ENCODE results near the gene CAND2.
"Not testable (repeated sequence)": the region's sequence is repeated elsewhere in the genome, so short reads cannot be mapped to it uniquely, and the experiment has no call there.

The CAND2 gene

DNA sequence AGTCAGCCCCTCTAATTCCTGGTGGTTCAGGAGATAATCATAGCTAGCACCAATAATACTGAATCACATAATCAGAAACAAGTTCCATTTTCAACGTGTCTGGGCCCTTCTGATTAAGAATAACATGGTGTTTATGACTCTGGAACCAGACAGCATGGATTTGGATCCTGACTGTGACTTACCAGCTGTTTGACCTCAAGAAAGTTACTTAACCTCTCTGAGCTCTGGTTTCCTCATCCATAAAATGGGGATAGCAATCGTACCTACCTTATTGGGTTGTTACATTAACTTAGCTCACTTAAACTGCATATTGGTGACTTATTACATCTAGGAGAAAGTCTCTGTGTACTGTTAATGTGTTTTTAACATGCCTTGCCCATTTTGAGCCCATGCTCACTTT is 26.7 kb upstream of the CAND2 start:
- DNase-seq (ENCODE audit: low spot score) (no peak), FAIRE-seq (no peak)

DNA sequence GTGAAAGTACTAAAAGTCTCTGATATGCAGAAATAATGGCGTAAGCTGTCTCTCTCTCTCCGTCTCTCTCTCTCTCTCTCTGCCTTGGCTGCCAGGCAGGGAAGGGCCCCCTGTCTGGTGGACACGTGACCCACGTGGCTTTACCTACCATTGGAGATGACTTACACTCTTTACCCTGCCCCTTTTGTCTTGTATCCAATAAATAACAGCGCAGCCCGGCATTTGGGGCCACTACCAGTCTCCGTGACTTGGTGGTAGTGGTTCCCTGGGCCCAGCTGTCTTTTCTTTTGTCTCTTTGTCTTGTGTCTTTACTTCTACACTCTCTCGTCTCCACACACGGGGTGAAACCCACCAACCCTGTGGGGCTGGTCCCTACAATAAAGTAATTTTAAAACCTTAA is 25.2 kb upstream of the CAND2 start:
- no peak for DNase-seq (ENCODE audit: low spot score)
- FAIRE-seq = no peak

DNA sequence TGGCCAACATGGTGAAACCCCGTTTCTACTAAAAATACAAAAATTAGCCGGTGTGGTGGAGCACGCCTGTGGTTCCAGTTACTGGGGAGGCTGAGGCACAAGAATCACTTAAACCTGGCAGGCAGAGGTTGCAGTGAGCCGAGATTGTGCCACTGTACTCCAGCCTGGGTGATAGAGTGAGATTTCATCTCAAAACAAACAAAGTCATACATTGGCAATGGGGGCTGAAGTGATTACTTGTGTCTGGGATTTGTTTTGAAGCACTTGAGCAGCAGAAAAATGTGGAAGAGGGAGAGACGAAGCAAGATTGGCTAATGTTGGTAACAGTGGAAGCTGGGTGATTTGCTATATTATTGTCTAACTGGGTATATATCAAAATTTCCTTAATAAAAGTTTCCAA is 24.0 kb upstream of the CAND2 start:
- FAIRE-seq = no peak
- no peak for DNase-seq (ENCODE audit: low spot score)

DNA sequence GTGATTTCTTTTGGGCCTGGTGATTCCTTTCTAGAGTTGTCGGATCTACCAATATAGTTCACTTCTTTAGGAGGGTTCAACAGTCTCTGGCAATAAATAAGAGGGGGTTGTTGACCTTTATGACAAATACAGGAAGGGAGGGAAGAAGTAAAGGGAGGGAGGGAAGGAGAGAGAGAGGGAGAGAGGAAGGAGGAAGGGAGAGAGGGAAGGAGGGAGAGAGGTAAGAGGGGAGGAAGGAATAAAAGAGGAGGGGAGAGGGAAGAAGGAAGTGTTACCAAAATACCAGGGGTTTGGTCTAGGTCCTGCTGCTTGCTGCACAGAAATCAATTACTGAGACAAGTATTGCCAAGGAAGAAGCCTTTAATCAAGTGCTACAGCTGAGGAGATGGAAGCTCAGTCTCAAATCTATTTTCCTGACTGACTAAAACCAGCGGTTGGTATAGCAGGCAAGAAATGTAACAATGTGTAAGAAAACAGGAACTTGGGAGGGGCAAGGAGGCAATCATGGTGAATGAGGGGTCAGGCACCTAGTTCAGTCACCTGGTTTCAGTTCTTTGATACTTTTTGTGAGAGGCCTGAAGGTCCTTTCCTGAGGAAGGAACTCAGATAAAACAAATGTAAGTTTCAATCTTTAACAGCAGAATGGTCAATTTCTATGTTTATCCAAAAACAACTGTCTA is 23.3 kb upstream of the CAND2 start:
- DNase-seq (ENCODE audit: low spot score) (no peak), FAIRE-seq (no peak)

DNA sequence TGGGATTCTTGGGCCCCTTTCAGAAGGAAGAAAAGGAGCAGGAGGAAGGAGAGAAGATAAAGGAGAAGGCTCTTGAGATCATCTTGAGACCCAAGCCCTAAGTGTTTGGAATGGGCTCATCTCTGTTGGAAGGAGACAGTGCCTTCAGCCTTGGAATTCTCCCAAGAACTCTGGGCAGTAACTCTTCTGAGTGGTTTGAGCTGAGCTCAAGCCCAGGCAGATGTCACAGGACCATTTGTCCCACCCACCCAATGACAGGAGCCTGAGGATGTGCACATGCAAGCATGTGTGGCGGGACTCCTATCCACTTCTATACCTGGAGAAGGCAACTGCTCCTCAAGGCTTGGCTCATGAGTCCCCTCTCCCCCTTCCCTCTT is 22.8 kb upstream of the CAND2 start:
- no peak for DNase-seq (ENCODE audit: low spot score)
- no peak for FAIRE-seq

DNA sequence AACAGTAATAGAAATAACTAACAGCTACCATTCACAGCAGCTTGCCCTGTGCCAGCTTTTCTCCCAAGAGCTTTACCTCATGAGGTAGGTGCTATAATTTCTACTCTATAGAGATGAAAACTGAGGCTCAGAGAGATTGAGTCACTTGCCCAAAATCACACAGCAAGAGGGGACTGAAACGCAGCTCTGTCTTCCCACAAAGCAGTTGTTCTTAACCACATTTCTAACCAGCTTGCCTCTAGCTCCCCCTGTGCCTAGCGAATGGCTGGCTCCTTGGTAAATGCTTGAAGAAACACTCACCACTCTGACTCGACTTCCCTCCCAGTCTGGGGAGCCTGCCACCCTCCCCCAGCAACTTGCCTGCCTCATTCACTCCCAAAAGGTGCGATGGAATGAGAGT is 21.9 kb upstream of the CAND2 start:
- DNase-seq (ENCODE audit: low spot score) (no peak), FAIRE-seq (no peak)

DNA sequence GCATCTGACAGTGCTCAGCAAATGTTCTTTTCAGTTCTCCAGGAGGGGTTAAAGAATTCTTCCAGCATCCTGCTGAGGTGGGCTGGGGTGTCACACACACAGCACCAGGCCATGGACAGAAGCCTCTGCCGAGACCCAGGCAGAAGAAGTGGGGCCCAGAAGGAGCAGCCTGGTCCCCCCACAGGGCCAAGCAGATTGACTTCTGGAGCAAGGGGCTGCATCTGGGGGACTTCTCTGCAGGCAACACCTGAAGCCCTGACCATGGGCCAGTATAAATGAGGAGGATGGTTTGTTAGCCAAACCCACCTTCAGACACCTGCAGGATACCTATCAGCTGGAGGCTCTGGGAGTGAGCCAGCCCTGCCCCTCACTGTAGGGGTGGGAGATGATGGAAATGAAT is 21.3 kb upstream of the CAND2 start:
- DNase-seq (ENCODE audit: low spot score) (no peak), FAIRE-seq (no peak)

DNA sequence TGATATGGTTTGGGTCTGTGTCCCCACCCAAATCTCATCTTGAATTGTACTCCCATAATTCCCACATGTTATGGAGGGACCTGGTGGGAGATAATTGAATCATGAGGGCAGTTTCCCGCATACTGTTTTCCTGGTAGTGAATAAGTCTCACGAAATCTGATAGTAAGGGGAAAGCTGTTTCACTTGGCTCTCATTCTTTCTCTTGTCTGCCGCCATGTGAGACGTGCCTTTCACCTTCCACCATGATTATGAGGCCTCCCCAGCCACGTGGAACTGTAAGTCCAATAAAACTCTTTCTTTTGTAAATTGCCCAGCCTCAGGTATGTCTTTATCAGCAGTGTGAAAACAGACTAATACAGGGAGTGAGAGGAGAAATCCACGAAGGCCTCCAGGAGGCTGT is 20.5 kb upstream of the CAND2 start:
- not testable (repeated sequence) for FAIRE-seq; DNase-seq (ENCODE audit: low spot score)

DNA sequence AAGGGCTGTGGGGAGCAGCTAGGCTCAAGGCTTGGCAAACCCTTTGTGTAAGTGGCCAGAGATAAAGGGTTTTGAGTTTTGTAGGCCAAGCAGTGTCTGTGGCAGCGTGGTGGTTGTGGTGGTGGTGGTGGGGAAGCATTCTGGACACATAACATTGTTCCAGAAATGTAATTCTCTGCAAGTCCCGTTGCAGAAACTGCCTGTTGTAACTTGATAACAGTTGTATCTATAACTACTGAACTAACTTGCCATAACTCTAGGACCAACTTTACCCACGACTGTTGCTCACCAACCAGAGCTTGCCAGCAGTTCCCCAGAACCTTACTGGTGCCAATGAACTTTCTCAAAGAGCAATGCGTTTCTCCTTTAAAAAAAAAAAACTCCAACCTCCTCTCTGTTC is 19.3 kb upstream of the CAND2 start:
- FAIRE-seq = no peak
- DNase-seq (ENCODE audit: low spot score) = no peak

DNA sequence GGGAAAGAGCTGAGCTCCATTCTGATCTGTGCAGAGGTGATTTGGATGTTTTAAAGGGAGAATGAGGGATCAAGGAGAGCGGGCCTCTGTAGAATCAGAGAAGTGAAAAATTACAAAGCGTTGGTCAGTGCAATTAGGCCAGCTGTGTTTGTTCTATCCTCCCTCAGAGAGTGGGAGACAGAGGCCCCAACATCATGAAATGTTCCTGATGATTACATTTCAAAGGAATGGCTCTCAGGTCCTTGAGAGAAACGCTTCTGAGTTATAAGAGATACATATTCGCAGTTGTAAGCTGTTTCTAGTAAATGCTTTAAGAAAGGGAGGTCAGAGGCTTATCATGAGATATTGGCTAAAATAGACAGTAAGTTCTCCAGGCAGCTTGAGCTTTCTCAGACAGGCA is 15.7 kb upstream of the CAND2 start:
- DNase-seq (ENCODE audit: low spot score) (no peak), FAIRE-seq (no peak)

DNA sequence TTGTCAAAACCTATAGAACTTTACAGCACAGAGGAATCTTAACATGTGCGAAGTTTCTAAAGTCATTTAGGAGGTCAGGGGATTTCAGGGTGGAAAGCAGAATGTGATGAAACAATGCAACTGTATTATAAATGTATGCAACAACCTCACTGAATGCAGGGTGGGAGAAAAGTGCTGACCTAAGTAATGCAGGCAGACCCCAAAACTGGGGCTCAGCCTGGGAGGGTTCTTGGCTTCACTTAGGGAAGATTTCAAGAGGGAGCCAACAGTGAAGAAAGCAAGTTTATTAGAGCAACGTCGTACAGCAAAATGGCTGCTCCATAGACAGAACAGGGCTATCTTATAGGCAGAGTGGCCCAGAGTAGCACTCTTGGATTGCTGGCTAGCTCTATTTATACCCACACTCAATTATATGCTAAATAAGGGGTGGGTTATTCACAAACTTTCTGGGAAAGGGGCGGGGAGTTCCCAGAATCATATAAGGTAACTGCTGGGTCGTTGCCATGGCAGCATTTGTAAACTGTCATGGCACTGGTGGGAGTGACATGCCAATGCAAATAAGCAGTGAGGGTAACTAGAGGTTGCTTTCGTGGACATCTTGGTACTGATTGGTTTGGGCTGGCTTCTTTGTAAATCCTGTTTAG is 14.2 kb upstream of the CAND2 start:
- no peak for FAIRE-seq
- no peak for DNase-seq (ENCODE audit: low spot score)

DNA sequence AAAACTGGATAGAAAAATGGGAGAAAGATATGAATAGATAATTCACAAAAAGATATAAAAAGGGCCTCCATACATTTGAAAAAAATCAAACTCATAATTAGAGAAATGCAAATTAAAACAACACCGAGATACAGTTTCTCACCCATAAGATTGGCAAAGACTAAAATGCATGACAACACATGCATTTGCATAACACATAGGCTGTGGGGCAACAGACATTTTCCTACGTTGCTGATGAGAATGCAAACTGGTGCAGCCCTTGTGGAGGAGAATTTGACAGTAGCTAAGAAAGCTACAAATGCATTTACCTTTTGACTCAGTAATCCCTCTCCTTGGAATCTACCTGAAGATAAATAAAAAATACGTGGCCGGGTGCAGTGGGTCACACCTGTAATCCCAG is 11.4 kb upstream of the CAND2 start:
- no peak for FAIRE-seq
- DNase-seq (ENCODE audit: low spot score) = no peak

DNA sequence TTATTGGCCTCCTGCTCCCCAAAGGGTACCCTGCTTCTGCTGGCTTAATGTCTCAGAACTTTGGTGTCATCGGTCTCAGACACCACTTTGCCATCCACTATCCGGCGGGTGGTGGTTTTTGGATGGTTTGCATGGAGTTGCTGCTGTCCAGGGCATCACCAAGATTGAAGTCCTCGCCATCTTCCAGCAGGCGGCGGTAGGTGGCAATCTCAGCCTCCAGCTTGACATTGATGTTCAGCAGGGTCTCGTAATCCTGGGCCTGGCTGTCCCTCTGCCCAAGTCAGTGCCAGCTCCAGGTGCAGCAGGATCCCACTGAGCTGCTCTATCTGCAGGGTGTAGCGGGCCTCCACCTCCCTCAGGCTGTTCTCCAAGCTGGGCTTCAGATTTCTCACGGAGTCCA is 9.1 kb upstream of the CAND2 start:
- DNase-seq (ENCODE audit: low spot score); FAIRE-seq: not testable (repeated sequence)

DNA sequence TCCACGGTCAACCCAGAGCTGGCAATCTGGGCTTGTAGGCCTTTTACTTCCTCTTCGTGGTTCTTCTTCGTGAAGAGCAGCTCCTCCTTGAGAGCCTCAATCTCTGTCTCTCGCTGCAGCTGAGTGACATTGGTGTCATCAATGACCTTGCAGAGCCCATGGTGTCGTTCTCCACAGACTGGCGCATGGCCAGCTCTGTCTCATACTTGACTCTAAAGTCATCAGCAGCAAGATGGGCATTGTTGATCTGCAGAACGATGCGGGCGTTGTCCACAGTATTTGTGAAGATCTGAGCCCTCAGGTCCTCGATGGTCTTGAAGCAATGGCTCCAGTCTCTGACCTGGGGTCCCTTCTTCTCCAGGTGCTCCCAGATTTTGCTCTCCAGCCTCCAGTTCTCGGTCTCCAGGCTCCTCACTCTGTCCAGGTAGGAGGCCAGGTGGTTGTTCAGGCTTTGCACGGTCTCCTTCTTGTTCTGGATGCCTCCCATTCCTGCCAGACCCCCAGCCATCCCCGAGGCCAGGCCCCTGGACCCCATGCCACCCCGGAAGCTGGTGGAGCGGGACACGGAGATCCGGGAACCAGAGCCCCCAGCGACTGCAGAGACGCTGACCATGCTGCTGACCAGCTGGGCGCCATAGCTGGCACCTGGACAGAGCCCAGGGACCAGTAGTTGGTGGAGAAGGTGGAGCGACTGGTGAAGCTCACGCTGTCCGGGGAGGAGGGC is 8.4 kb upstream of the CAND2 start:
- DNase-seq (ENCODE audit: low spot score); FAIRE-seq: not testable (repeated sequence)

DNA sequence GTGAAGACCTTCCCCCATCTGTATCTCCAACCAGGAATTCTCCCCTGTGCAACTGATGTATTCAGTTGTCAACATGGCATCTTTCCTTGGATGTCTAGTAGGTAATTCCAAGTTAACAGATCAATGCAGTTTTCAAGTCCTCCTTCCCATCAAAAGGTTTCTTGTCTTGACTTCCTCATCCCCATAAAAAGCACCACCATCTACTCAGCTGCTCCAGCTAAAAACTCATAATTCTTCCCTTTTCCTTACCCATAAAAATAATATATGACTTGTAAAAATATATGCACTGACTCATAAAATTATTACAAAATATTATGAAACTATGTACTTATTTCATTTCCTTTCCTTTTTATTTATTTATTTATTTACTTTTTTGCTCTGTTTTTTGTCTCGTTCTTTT is 5.0 kb upstream of the CAND2 start:
- FAIRE-seq = no peak

DNA sequence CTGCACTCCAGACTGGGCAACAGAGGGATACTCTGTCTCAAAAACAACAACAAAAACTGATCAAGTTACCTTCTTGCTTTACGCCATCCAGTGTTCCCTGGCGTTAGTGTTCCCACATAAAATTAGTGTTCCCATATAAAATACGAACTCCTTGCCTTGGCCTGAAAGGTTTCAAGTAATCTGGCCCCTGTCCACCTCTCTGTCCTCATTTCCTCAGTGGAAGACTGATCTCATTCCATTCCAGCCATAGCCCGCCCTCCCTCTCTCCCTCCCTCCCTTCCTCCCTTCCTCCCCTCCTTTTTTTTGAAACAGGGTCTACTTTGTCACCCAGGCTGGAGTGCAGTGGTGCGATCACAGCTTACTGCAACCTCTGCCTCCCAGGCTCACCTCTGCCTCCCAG is 2.8 kb upstream of the CAND2 start:
- FAIRE-seq = no peak
- no peak for DNase-seq (ENCODE audit: low spot score)

More for the DNA sequence above, 5.0 kb upstream of the CAND2 start:
- DNase-seq (ENCODE audit: low spot score) = no peak

DNA sequence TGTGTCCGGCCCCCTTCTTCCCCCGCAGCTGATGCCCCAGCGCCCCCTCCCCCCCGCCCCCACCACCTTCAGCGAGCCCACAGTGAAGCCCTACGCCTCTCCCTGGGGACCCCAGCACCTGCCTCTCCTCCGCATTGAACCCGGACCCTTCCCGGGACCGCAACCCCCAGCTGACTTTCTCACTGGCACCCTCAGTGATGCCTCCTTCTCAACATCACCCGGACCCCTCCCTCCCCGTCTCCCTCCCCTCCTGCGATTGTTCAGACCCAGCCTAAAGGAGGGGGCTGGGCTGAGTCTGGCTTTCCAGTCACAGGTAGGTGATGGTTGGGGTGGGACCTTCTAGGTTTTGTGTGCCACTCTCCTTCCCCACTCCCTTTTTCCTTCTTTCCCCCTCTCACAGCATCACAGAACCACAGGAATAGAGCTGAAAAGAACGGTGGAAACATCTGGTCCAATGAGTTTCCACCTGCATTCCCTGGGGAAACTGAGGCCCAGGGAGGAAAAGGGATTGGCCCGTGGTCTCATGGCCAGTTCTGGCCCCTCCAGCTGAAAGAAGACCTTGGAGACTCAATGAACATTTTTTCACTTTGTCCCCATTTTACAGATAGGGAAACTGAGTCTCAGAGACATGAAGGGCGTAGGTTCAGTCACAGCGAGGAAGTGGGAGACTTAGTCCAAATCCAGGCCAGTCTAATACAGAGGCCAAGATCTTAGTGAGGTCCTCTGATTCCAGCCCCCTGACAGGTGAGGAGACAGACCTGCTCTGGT is 828 bp downstream of the CAND2 start:
- DNase-seq (ENCODE audit: low spot score) (no peak), FAIRE-seq (no peak)

DNA sequence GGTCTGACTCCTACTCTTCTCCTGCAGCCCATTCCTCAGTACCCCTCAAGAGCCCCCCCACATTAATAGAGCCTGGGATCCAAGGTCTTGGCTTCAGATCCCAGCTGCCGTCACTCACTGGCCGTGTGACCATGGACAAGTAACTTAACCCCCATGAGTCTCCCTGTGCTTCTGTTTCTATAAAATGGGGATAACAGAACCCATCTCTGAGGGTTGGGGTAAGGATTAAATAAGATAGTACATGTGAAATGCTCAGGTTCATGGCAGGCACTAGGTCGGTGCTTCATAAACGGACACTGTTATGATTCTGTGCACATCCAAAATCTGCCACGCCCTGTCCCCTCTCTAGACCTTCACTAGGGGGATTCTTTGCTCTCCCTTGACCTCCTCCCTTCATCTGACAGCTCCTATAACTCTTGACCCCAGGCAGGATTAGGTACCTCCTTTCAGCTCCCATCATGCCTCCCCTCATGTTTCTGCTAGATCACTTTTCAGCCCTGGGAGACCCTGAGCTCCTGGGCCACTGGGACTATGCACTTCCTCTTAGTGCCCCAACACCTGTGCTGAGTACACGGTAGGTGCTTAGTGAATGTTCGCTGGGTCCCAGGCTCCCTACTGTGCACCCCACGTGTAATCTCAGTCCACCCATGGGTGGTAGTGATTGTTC is 1.5 kb downstream of the CAND2 start:
- no peak for FAIRE-seq
- DNase-seq (ENCODE audit: low spot score) = no peak

DNA sequence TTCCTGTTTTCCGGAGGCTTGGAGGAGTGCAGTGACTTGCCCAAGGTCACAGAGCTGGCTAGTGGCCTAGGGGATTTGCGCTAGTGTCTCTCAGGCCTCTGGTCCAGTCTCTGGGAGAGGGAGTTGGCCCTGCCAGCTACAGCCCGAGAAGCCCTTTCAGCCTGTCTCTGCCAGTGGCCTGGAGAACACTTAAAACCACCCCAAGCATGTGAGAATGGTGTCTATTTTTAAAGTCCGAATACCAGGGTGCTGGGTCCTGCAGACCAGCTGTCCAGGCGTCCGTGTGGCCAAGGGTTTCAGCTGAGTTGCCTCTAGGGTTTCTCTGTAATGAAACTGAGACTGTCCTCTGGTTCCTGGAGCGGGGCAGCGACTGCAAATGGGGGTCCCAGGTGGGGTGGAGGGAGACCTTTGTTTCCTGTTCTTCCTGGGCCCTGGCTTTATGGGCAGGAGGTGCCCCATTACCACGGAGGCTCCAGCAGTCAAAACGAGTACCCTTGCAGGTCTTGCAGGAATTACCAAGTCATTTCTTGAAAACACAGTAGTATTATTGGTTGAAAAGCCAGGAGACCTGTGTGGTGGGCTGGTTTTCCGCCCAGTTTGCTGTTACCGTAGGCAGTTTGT is 2.2 kb downstream of the CAND2 start:
- no peak for FAIRE-seq
- no peak for DNase-seq (ENCODE audit: low spot score)

DNA sequence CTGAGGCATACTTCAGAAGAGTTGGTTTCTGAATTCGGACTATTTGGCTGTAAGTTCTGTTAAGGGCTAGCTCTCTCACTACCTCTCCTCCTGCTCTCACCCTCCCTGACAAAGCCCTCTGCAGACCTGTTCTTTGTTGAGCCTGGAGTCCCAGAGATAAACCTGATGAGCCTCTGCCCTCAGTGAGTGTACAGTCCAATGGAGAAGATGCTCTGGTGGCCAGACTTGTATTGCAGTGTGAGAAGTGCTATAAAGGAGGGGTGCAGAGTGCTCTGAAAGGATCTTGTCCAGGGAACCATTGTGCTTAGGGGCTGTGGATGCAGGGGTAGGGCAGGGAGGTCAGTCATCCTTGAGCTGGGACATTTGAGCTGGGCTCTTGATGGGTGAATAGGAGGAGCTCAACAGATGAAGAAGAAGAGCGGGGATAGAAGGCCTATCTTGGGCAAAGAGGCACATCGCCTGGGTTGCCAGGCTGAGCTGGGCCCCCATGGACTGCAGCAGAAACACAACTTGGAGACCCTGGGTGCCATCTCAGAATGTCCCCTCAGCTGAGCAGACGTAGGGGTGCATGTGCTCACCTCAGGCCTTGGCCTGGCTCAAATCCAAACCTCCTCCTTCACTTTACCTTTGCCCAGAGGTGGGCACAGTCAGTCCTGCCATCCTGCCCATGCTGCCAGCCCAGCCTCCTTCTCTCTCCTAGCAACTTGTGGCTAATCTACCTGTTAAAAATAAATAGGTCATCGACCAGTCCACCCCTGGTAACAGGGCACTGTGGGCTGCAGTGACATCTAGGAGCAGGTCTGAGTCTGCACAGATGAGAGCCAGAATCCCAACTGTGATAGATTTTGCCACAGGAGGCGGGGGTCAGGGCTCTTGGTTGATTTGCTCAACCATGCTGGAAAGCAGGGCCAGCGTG is 3.3 kb downstream of the CAND2 start:
- FAIRE-seq = no peak
- DNase-seq (ENCODE audit: low spot score) = no peak
